Right lobe of liver (tissue), 4 donors: ENCODE data around the gene SPAG6.

ENCODE experiments used
- CTCF ChIP-seq, 4 donors: fragments of 200-600 bp in 3 of 4; fragments of 450-650 bp in 1 of 4; IDR thresholded peaks; one replicate each; pipeline versions ENCODE4 v1.5.1 to v1.8.0; 2016 to 2022; ENCODE audit warnings: antibody characterized with exemption in 4 of 4, mild to moderate bottlenecking in 2 of 4
- POLR2A ChIP-seq: fragments of 450-650 bp; IDR thresholded peaks from one replicate; pipeline ENCODE4 v1.6.1; 2017; ENCODE audit warnings: antibody characterized with exemption, mild to moderate bottlenecking
- donor health status: DM: no; HTN: no; CAD: no.
- donor health status: DM: no; HTN: no; CAD: no.
- donor health status: DM: no; HTN: yes; CAD: no.

DNA sequence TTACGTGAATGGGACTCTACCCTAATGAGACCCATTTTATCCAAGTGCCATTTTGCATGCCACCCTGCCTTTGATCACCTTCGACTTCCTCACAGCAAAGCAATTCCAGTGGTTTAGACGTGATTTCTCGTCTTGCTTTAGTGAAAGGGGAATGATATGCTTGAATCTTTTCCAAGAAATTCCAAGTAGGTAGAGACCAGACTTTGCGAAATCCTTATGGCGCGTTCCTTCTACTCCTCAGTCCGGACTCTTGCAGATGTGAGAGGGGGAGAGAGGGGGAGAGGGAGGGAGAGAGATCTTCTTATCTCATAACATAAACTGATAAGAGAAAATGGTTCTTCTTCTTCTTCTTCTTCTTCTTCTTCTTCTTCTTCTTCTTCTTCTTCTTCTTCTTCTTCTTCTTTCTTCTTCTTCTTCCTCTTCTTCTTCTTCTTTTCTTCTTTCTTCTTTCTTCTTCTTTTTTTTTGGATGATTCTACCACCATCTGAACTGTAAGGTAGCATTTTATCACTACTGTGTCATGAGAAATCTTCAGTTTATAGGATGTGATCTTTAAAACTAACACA lies 883 bp downstream of the SPAG6 start:
- TF ChIP-seq CTCF (IDR thresholded peaks at IDR 0.05), result no peak
- TF ChIP-seq POLR2A, result no peak
